ENCODE results near the gene NUP58.

NUP58 gene

DNA sequence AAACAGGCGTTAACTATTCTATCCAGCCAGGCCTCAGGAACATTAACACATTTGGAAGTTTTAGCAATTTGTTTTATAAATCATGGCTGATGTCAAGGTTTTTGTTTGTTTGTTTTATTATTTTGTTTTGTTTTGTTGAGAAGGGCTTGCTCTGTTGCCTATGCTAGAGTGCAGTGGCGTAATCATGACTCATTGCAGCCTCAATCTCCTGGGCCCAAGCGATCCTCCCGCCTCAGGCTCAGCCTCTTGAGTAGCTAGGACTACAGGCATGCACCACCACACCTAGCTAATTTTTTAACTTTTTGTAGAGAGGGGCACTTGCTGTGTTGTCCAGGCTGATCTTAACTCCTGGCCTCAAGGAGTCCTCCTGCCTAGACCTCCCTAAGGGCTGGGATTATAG is 28.3 kb downstream of the NUP58 start:
- peak in 1 of 2 experiments; percentile 29 for DNase-seq (ENCODE audit: low read depth in 1 of 2, low spot score in 1 of 2)
- TF ChIP-seq, protein P1, sequence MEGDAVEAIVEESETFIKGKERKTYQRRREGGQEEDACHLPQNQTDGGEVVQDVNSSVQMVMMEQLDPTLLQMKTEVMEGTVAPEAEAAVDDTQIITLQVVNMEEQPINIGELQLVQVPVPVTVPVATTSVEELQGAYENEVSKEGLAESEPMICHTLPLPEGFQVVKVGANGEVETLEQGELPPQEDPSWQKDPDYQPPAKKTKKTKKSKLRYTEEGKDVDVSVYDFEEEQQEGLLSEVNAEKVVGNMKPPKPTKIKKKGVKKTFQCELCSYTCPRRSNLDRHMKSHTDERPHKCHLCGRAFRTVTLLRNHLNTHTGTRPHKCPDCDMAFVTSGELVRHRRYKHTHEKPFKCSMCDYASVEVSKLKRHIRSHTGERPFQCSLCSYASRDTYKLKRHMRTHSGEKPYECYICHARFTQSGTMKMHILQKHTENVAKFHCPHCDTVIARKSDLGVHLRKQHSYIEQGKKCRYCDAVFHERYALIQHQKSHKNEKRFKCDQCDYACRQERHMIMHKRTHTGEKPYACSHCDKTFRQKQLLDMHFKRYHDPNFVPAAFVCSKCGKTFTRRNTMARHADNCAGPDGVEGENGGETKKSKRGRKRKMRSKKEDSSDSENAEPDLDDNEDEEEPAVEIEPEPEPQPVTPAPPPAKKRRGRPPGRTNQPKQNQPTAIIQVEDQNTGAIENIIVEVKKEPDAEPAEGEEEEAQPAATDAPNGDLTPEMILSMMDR (IDR thresholded peaks at IDR 0.05; ENCODE audit: insufficient read depth, low read length): no peak
- TF ChIP-seq GABPA (IDR thresholded peaks at IDR 0.05; ENCODE audit: low read depth) (no peak), POLR2AphosphoS5 (IDR thresholded peaks at IDR 0.05; ENCODE audit: low read depth) (no peak), SPI1 (IDR thresholded peaks at IDR 0.05; ENCODE audit: borderline replicate concordance, low read depth) (no peak)
- TF ChIP-seq, protein P2, sequence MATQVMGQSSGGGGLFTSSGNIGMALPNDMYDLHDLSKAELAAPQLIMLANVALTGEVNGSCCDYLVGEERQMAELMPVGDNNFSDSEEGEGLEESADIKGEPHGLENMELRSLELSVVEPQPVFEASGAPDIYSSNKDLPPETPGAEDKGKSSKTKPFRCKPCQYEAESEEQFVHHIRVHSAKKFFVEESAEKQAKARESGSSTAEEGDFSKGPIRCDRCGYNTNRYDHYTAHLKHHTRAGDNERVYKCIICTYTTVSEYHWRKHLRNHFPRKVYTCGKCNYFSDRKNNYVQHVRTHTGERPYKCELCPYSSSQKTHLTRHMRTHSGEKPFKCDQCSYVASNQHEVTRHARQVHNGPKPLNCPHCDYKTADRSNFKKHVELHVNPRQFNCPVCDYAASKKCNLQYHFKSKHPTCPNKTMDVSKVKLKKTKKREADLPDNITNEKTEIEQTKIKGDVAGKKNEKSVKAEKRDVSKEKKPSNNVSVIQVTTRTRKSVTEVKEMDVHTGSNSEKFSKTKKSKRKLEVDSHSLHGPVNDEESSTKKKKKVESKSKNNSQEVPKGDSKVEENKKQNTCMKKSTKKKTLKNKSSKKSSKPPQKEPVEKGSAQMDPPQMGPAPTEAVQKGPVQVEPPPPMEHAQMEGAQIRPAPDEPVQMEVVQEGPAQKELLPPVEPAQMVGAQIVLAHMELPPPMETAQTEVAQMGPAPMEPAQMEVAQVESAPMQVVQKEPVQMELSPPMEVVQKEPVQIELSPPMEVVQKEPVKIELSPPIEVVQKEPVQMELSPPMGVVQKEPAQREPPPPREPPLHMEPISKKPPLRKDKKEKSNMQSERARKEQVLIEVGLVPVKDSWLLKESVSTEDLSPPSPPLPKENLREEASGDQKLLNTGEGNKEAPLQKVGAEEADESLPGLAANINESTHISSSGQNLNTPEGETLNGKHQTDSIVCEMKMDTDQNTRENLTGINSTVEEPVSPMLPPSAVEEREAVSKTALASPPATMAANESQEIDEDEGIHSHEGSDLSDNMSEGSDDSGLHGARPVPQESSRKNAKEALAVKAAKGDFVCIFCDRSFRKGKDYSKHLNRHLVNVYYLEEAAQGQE (IDR thresholded peaks at IDR 0.05; ENCODE audit: insufficient replicate concordance, low read depth): no peak
- no peak overlapping the region for H3K27ac ChIP-seq (replicated peaks)
- no peaks in the 10 kb centered on the region for H3K27me3 ChIP-seq (ENCODE audit: insufficient read depth, poor library complexity, severe bottlenecking)
- H3K4me3 ChIP-seq (replicated peaks; ENCODE audit: insufficient read depth, low read length): no peak overlapping the region

DNA sequence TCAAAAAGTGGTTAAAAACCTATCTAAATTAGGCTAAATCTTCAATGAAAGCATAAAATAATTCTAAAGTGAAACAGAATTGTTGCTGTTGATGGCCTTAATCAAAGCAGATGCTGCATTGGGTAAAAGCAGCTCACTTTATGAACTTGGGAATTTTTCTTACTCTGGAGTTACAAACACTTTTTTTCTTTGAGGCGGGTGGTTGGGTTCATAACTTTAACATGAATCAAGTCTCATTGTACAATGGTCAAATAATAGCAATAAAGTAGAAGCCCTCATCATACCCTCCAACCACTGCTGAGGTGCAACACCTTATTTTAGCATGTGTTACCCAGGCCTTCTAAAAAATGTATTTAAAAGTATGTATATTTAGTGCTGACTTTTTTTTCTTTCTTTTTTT is 29.1 kb downstream of the NUP58 start:
- TF ChIP-seq GABPA (IDR thresholded peaks at IDR 0.05; ENCODE audit: low read depth): no peak
- TF ChIP-seq, protein P2 (IDR thresholded peaks at IDR 0.05; ENCODE audit: insufficient replicate concordance, low read depth): no peak
- TF ChIP-seq, protein P1 (IDR thresholded peaks at IDR 0.05; ENCODE audit: insufficient read depth, low read length): no peak
- no peak for TF ChIP-seq POLR2AphosphoS5 (IDR thresholded peaks at IDR 0.05; ENCODE audit: low read depth)
- no peak for TF ChIP-seq SPI1 (IDR thresholded peaks at IDR 0.05; ENCODE audit: borderline replicate concordance, low read depth)
- no peak for DNase-seq (ENCODE audit: low read depth in 1 of 2, low spot score in 1 of 2)
- Histone ChIP-seq H3K4me3 (replicated peaks; ENCODE audit: insufficient read depth, low read length) (no peak overlapping the region), H3K27me3 (ENCODE audit: insufficient read depth, poor library complexity, severe bottlenecking) (no peaks in the 10 kb centered on the region), H3K27ac (replicated peaks) (no peak overlapping the region)

DNA sequence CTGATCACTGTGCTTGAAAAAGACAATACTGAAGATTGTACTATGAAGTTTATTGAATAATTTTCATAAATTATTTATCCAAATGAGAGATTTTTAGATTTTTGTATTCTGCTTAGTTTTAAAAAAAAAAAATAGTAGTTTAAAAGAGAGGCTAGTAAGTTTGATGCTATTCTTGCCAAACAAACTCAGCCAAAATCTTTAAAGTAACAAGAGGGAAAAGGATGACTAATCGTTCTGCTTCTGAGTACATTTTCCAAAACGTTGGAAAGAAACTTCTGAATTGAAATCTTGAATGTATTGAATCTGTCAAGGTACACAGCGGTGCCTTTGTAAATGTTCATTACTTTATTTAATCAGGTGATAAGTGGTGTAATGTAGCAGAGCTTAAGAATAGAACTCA is 34.4 kb downstream of the NUP58 start:
- DNase-seq (ENCODE audit: low read depth in 1 of 2, low spot score in 1 of 2): no peak
- no peak for TF ChIP-seq SPI1 (IDR thresholded peaks at IDR 0.05; ENCODE audit: borderline replicate concordance, low read depth)
- TF ChIP-seq, protein P2 (IDR thresholded peaks at IDR 0.05; ENCODE audit: insufficient replicate concordance, low read depth): no peak
- no peak for TF ChIP-seq POLR2AphosphoS5 (IDR thresholded peaks at IDR 0.05; ENCODE audit: low read depth)
- no peak for TF ChIP-seq GABPA (IDR thresholded peaks at IDR 0.05; ENCODE audit: low read depth)
- TF ChIP-seq, protein P1 (IDR thresholded peaks at IDR 0.05; ENCODE audit: insufficient read depth, low read length): no peak
- no peaks in the 10 kb centered on the region for H3K27me3 ChIP-seq (ENCODE audit: insufficient read depth, poor library complexity, severe bottlenecking)
- no peak overlapping the region for H3K27ac ChIP-seq (replicated peaks)
- no peak overlapping the region for H3K4me3 ChIP-seq (replicated peaks; ENCODE audit: insufficient read depth, low read length)
